ENCODE data around the gene RAET1G. TPM values are rescaled to one million over a fixed set of nuclear protein-coding genes. Genes with fewer than 3 reads are reported as not detected.
"Not testable (repeated sequence)": the region's sequence is repeated elsewhere in the genome, so short reads cannot be mapped to it uniquely, and the experiment has no call there.

Gene RAET1G
- total RNA-seq, 2 donors from 2014 or later, result not detected

- not testable (repeated sequence) for DNase-seq; H3K9me3 Mint-ChIP-seq; H3K4me3 ChIP-seq (ENCODE audit: low read length); H3K27ac ChIP-seq (ENCODE audit: low read depth, low read length); H3K27ac Mint-ChIP-seq; H3K4me1 ChIP-seq (ENCODE audit: control insufficient read depth, insufficient read depth, low read length); H3K36me3 Mint-ChIP-seq (ENCODE audit: low read depth); H3K9ac ChIP-seq (ENCODE audit: extremely low read depth, low read length, poor library complexity, severe bottlenecking); H3K4me3 Mint-ChIP-seq; H3K4me1 Mint-ChIP-seq; H3K9me3 ChIP-seq (ENCODE audit: control insufficient read depth, low read length); H3K36me3 ChIP-seq (ENCODE audit: control insufficient read depth, insufficient read depth, low read length)
- H3K27me3 ChIP-seq (ENCODE audit: control insufficient read depth, insufficient read depth, low read length, poor library complexity, severe bottlenecking), result peaks cover 100% of the 10 kb centered on the region
- H3K27me3 Mint-ChIP-seq (ENCODE audit: insufficient read depth), result peaks cover 96% of the 10 kb centered on the region
- 54 to 60% methylated on average over 1 to 7 of the region's 7 CpGs for WGBS, 2 experiments (ENCODE audit: insufficient coverage in 1 of 2, insufficient read length in 1 of 2)
Measured at GRCh38 chr6:149955654-149956317, 32.9 kb upstream of the RAET1G start.

- WGBS, 2 experiments (ENCODE audit: insufficient coverage in 1 of 2, insufficient read length in 1 of 2), result 7 to 17% methylated on average over 5 to 11 of the region's 21 CpGs
- H3K4me1 Mint-ChIP-seq; H3K4me3 ChIP-seq (ENCODE audit: low read length); H3K27ac ChIP-seq (ENCODE audit: low read depth, low read length); H3K36me3 Mint-ChIP-seq (ENCODE audit: low read depth); H3K36me3 ChIP-seq (ENCODE audit: control insufficient read depth, insufficient read depth, low read length); H3K4me3 Mint-ChIP-seq; H3K9me3 Mint-ChIP-seq; H3K9ac ChIP-seq (ENCODE audit: extremely low read depth, low read length, poor library complexity, severe bottlenecking); H3K4me1 ChIP-seq (ENCODE audit: control insufficient read depth, insufficient read depth, low read length); H3K9me3 ChIP-seq (ENCODE audit: control insufficient read depth, low read length); H3K27ac Mint-ChIP-seq: not testable (repeated sequence)
- DNase-seq, result peak; percentile 28
- peaks cover 96% of the 10 kb centered on the region for H3K27me3 Mint-ChIP-seq (ENCODE audit: insufficient read depth)
- peaks cover 100% of the 10 kb centered on the region for H3K27me3 ChIP-seq (ENCODE audit: control insufficient read depth, insufficient read depth, low read length, poor library complexity, severe bottlenecking)
Measured at GRCh38 chr6:149954984-149955653, 32.2 kb upstream of the RAET1G start.

GRCh38 chr6:149954328-149954983 lies 31.5 kb upstream of the RAET1G start:
- H3K9me3 ChIP-seq (ENCODE audit: control insufficient read depth, low read length); H3K4me1 Mint-ChIP-seq; H3K4me3 Mint-ChIP-seq; H3K36me3 ChIP-seq (ENCODE audit: control insufficient read depth, insufficient read depth, low read length); H3K4me3 ChIP-seq (ENCODE audit: low read length); H3K4me1 ChIP-seq (ENCODE audit: control insufficient read depth, insufficient read depth, low read length); H3K27ac ChIP-seq (ENCODE audit: low read depth, low read length); H3K9me3 Mint-ChIP-seq; H3K27ac Mint-ChIP-seq; H3K9ac ChIP-seq (ENCODE audit: extremely low read depth, low read length, poor library complexity, severe bottlenecking); H3K36me3 Mint-ChIP-seq (ENCODE audit: low read depth): not testable (repeated sequence)
- peaks cover 100% of the 10 kb centered on the region for H3K27me3 ChIP-seq (ENCODE audit: control insufficient read depth, insufficient read depth, low read length, poor library complexity, severe bottlenecking)
- peak; percentile 18 for DNase-seq
- peaks cover 96% of the 10 kb centered on the region for H3K27me3 Mint-ChIP-seq (ENCODE audit: insufficient read depth)
- WGBS, 2 experiments (ENCODE audit: insufficient coverage in 1 of 2, insufficient read length in 1 of 2), result 15% methylated on average over 35 of the region's 53 CpGs; no CpG with 5 or more reads in 1 of the 2 experiments

- not testable (repeated sequence) for H3K36me3 Mint-ChIP-seq (ENCODE audit: low read depth); H3K36me3 ChIP-seq (ENCODE audit: control insufficient read depth, insufficient read depth, low read length); H3K4me3 Mint-ChIP-seq; H3K9ac ChIP-seq (ENCODE audit: extremely low read depth, low read length, poor library complexity, severe bottlenecking); H3K4me1 ChIP-seq (ENCODE audit: control insufficient read depth, insufficient read depth, low read length); H3K27ac Mint-ChIP-seq; H3K27ac ChIP-seq (ENCODE audit: low read depth, low read length); DNase-seq; H3K4me1 Mint-ChIP-seq; H3K9me3 Mint-ChIP-seq; H3K9me3 ChIP-seq (ENCODE audit: control insufficient read depth, low read length); H3K4me3 ChIP-seq (ENCODE audit: low read length)
- H3K27me3 ChIP-seq (ENCODE audit: control insufficient read depth, insufficient read depth, low read length, poor library complexity, severe bottlenecking), result peaks cover 100% of the 10 kb centered on the region
- peak; percentile 15 for TF ChIP-seq CTCF (conservative IDR thresholded peaks at IDR 0.05)
- peaks cover 95% of the 10 kb centered on the region for H3K27me3 Mint-ChIP-seq (ENCODE audit: insufficient read depth)
- no CpG with 5 or more reads among the region's 10 CpGs for WGBS, 2 experiments (ENCODE audit: insufficient coverage in 1 of 2, insufficient read length in 1 of 2)
Measured at GRCh38 chr6:149953934-149954327, 31.0 kb upstream of the RAET1G start.

GRCh38 chr6:149953390-149953789 lies 30.5 kb upstream of the RAET1G start:
- not testable (repeated sequence) for H3K9me3 ChIP-seq (ENCODE audit: control insufficient read depth, low read length); H3K36me3 ChIP-seq (ENCODE audit: control insufficient read depth, insufficient read depth, low read length); H3K4me1 ChIP-seq (ENCODE audit: control insufficient read depth, insufficient read depth, low read length); H3K36me3 Mint-ChIP-seq (ENCODE audit: low read depth); H3K4me3 ChIP-seq (ENCODE audit: low read length); H3K27ac ChIP-seq (ENCODE audit: low read depth, low read length); H3K4me1 Mint-ChIP-seq; H3K9me3 Mint-ChIP-seq; H3K9ac ChIP-seq (ENCODE audit: extremely low read depth, low read length, poor library complexity, severe bottlenecking); H3K27ac Mint-ChIP-seq; H3K4me3 Mint-ChIP-seq
- 44 to 57% methylated on average over 2 of the region's 2 CpGs for WGBS, 2 experiments (ENCODE audit: insufficient coverage in 1 of 2, insufficient read length in 1 of 2)
- H3K27me3 Mint-ChIP-seq (ENCODE audit: insufficient read depth), result peaks cover 97% of the 10 kb centered on the region
- DNase-seq, result peak; percentile 42
- H3K27me3 ChIP-seq (ENCODE audit: control insufficient read depth, insufficient read depth, low read length, poor library complexity, severe bottlenecking), result peaks cover 100% of the 10 kb centered on the region
